K562 (cell line): Measurements from ENCODE around the gene UBE2I. TPM values are rescaled to one million over a fixed set of nuclear protein-coding genes. Genes with fewer than 3 reads are reported as not detected.

Experiments used
- ATF7 ChIP-seq: fragments of 450-650 bp; IDR thresholded peaks from 2 replicates; pipeline ENCODE4 v1.7.1; 2014; ENCODE audit warnings: mild to moderate bottlenecking, moderate library complexity
- ELF1 ChIP-seq: fragments of 200-800 bp; sonication (Bioruptor generic); IDR thresholded peaks from 2 replicates; pipeline ENCODE4 v1.6.1; 2016; ENCODE audit warnings: missing genetic modification characterization, missing compliant biosample characterization
- FOXJ3 ChIP-seq: sonication (generic); formaldehyde crosslinking; IDR thresholded peaks from 2 replicates; pipeline ENCODE4 v1.4.0; 2020; ENCODE audit warnings: mild to moderate bottlenecking, missing genetic modification reagents
- KLF13 ChIP-seq: fragments of 450-650 bp; IDR thresholded peaks from 2 replicates; pipeline ENCODE4 v1.6.1; 2016; ENCODE audit warnings: missing genetic modification characterization, low read depth, mild to moderate bottlenecking, missing compliant biosample characterization, moderate library complexity, borderline replicate concordance
- NKRF ChIP-seq: fragments of 450-650 bp; IDR thresholded peaks from 2 replicates; pipeline ENCODE4 v1.6.1; 2016; ENCODE audit warnings: borderline replicate concordance
- THRAP3 ChIP-seq: fragments of 450-650 bp; IDR thresholded peaks from 2 replicates; pipeline ENCODE4 v1.6.1; 2016; ENCODE audit warnings: mild to moderate bottlenecking, inconsistent platforms, borderline replicate concordance
- VEZF1 ChIP-seq: fragments of 200-800 bp; sonication (Bioruptor generic); IDR thresholded peaks from 2 replicates; pipeline ENCODE4 v1.6.1; 2017; ENCODE audit warnings: missing genetic modification characterization, missing compliant biosample characterization
- polyA plus RNA-seq, 8 experiments: library from polyadenylated mRNA; depleted of rRNA in 4 of 8; stranded (reverse) in 5 of 8; unstranded in 3 of 8; fragments of >200 nt; fragmentation: Nextera tagmentation in 2 of 8; fragmentation: Illumina TruSeq in 1 of 8; extraction: Ambion mirVana in 2 of 8; extraction: Trizol in 1 of 8; gene quantifications; 2 replicates each; pipeline versions ENCODE4 v1.2.1 to v1.2.3, GENCODE V29; 2011 to 2014; ENCODE audit warnings: inconsistent platforms in 1 of 8, missing spikeins in 1 of 8
- total RNA-seq, 7 experiments: library from RNA; depleted of rRNA in 6 of 7; stranded (reverse); fragments of >200 nt in 6 of 7; fragmentation: Illumina TruSeq in 2 of 7; extraction: Trizol in 2 of 7; gene quantifications; 2 replicates each; pipeline versions ENCODE4 v1.2.1 to v1.2.3, GENCODE V29; 2011 to 2021; ENCODE audit warnings: low replicate concordance in 1 of 7
- TF ChIP-seq, protein P1 (sequence below): fragments of 200-800 bp; sonication (Bioruptor generic); IDR thresholded peaks from 2 replicates; pipeline ENCODE4 v1.6.1; 2016; ENCODE audit warnings: missing genetic modification characterization, missing compliant biosample characterization

Gene UBE2I
- total and polyA plus RNA-seq, 9 of the 15 experiments (the other 6 are each of a cell fraction or from before 2014, with no cell fraction given) = 36.6 to 254 (median 104) TPM

- TF ChIP-seq, protein P1, sequence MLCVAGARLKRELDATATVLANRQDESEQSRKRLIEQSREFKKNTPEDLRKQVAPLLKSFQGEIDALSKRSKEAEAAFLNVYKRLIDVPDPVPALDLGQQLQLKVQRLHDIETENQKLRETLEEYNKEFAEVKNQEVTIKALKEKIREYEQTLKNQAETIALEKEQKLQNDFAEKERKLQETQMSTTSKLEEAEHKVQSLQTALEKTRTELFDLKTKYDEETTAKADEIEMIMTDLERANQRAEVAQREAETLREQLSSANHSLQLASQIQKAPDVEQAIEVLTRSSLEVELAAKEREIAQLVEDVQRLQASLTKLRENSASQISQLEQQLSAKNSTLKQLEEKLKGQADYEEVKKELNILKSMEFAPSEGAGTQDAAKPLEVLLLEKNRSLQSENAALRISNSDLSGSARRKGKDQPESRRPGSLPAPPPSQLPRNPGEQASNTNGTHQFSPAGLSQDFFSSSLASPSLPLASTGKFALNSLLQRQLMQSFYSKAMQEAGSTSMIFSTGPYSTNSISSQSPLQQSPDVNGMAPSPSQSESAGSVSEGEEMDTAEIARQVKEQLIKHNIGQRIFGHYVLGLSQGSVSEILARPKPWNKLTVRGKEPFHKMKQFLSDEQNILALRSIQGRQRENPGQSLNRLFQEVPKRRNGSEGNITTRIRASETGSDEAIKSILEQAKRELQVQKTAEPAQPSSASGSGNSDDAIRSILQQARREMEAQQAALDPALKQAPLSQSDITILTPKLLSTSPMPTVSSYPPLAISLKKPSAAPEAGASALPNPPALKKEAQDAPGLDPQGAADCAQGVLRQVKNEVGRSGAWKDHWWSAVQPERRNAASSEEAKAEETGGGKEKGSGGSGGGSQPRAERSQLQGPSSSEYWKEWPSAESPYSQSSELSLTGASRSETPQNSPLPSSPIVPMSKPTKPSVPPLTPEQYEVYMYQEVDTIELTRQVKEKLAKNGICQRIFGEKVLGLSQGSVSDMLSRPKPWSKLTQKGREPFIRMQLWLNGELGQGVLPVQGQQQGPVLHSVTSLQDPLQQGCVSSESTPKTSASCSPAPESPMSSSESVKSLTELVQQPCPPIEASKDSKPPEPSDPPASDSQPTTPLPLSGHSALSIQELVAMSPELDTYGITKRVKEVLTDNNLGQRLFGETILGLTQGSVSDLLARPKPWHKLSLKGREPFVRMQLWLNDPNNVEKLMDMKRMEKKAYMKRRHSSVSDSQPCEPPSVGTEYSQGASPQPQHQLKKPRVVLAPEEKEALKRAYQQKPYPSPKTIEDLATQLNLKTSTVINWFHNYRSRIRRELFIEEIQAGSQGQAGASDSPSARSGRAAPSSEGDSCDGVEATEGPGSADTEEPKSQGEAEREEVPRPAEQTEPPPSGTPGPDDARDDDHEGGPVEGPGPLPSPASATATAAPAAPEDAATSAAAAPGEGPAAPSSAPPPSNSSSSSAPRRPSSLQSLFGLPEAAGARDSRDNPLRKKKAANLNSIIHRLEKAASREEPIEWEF (CRISPR knock-in tag) = no peak
- no peak for TF ChIP-seq FOXJ3 (CRISPR knock-in tag)
- TF ChIP-seq ELF1 (tag) = peak; percentile 53; the same call in 1 of the 2 replicates
- TF ChIP-seq NKRF = no peak
- TF ChIP-seq THRAP3 = no peak
- TF ChIP-seq VEZF1 (CRISPR knock-in tag) = no peak
- TF ChIP-seq ATF7 = no peak
- 0 out of 2 replicates have a peak, but pooled peaks have one; percentile 14 for TF ChIP-seq KLF13
Observed at GRCh38 chr16:1337486-1337885, 28.1 kb downstream of the UBE2I start (continued).
